MM.1S (cell line): ENCODE results near the gene HBE1.

Experiments used
- DNase-seq: peaks from one replicate; pipeline ENCODE4 v3.0.0-alpha.2; 2015
- H2AFZ ChIP-seq: fragments of 300-600 bp; sonication (generic); 2 replicates; pipeline ENCODE4 v1.6.0; 2016; ENCODE audit warnings: antibody characterized with exemption, low read length
- H3F3A ChIP-seq: fragments of 300-600 bp; sonication (generic); 2 replicates; pipeline ENCODE4 v1.6.1; 2016; ENCODE audit warnings: mild to moderate bottlenecking, antibody characterized with exemption, low read length, moderate library complexity, mixed read lengths; ENCODE audit not compliant: insufficient read depth
- H3K27ac ChIP-seq: fragments of 300-600 bp; sonication (generic); 2 replicates; pipeline ENCODE4 v1.5.1; 2016; ENCODE audit warnings: mild to moderate bottlenecking, low read length
- H3K27me3 ChIP-seq: fragments of 300-600 bp; sonication (generic); replicated peaks from 2 replicates; pipeline ENCODE4 v1.6.0; 2016; ENCODE audit warnings: low read length; ENCODE audit not compliant: insufficient read depth
- H3K36me3 ChIP-seq: fragments of 300-600 bp; sonication (generic); replicated peaks from 2 replicates; pipeline ENCODE4 v1.6.1; 2016; ENCODE audit warnings: mild to moderate bottlenecking, low read length, mixed read lengths; ENCODE audit not compliant: insufficient read depth
- H3K4me1 ChIP-seq: fragments of 300-600 bp; sonication (generic); 2 replicates; pipeline ENCODE4 v1.6.1; 2016; ENCODE audit warnings: low read length, mixed read lengths
- H3K4me2 ChIP-seq: fragments of 300-600 bp; sonication (generic); 2 replicates; pipeline ENCODE4 v1.6.0; 2016; ENCODE audit warnings: low read depth, low read length
- H3K4me3 ChIP-seq: fragments of 300-600 bp; sonication (generic); 2 replicates; pipeline ENCODE4 v1.5.1; 2016; ENCODE audit warnings: low read length, mixed read lengths
- H3K79me2 ChIP-seq: fragments of 300-600 bp; sonication (generic); 2 replicates; pipeline ENCODE4 v1.6.1; 2016; ENCODE audit warnings: mixed run types, low read length, mixed read lengths
- H3K9ac ChIP-seq: fragments of 300-600 bp; sonication (generic); 2 replicates; pipeline ENCODE4 v1.6.1; 2016; ENCODE audit warnings: low read length, mixed read lengths
- H3K9me2 ChIP-seq: fragments of 300-600 bp; sonication (generic); replicated peaks from 2 replicates; pipeline ENCODE4 v1.6.1; 2016; ENCODE audit warnings: mild to moderate bottlenecking, low read length, mixed read lengths; ENCODE audit not compliant: insufficient read depth
- H3K9me3 ChIP-seq: fragments of 300-600 bp; sonication (generic); replicated peaks from 2 replicates; pipeline ENCODE4 v1.6.1; 2016; ENCODE audit warnings: mild to moderate bottlenecking, low read length, mixed read lengths; ENCODE audit not compliant: insufficient read depth
- H4K20me1 ChIP-seq: fragments of 300-600 bp; sonication (generic); 2 replicates; pipeline ENCODE4 v1.6.1; 2016; ENCODE audit warnings: mild to moderate bottlenecking, low read length, moderate library complexity, mixed read lengths; ENCODE audit not compliant: insufficient read depth
- CTCF ChIP-seq: fragments of 300-600 bp; sonication (generic); IDR thresholded peaks from 2 replicates; pipeline ENCODE4 v1.5.1; 2016; ENCODE audit warnings: antibody characterized with exemption, low read length, mixed read lengths
- EZH2 ChIP-seq: fragments of 300-600 bp; sonication (generic); optimal IDR thresholded peaks from 2 replicates; pipeline ENCODE3; 2017; ENCODE audit warnings: low read depth, mild to moderate bottlenecking, antibody characterized with exemption, low read length, mixed read lengths
- EZH2phosphoT487 ChIP-seq: fragments of 300-600 bp; sonication (generic); IDR thresholded peaks from 2 replicates; pipeline ENCODE4 v1.6.1; 2018; ENCODE audit warnings: antibody characterized with exemption, low read length

Gene HBE1

DNA sequence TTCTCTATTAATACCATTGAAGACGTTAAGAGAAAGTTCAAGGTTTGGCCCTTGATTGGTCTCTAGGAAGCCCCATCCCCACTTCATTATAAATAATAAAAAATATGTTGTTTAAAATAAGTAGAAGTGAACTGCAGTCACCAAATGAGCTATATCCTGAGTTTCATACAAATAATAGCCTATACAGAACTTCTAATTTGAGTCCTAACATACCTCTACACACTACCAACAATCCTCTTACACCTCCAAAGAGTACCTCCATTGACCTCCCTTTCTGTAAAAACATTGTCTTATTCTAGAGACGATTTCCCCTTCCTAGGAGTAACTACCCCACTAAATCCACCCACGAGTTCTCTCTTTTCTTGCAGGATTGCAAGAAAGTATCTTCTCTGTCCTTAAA lies 28.3 kb downstream of the HBE1 start:
- Histone ChIP-seq H3K9me2 (no peaks in the 10 kb centered on the region), H2AFZ (peak overlapping the region; percentile 46), H3K4me1 (peaks cover 24% of the 10 kb centered on the region), H3K36me3 (no peaks in the 10 kb centered on the region), H3K9ac (no peak overlapping the region), H3K4me2 (peak overlapping the region; percentile 50), H3K27ac (no peak overlapping the region), H3K79me2 (no peaks in the 10 kb centered on the region), H3K4me3 (no peak overlapping the region; the same call in 1 of the 2 replicates), H3K27me3 (no peaks in the 10 kb centered on the region), H3F3A (no peaks in the 10 kb centered on the region), H4K20me1 (no peaks in the 10 kb centered on the region), H3K9me3 (no peaks in the 10 kb centered on the region)
- DNase-seq = no peak
- TF ChIP-seq EZH2phosphoT487 (no peak), EZH2 (no peak), CTCF (no peak)

DNA sequence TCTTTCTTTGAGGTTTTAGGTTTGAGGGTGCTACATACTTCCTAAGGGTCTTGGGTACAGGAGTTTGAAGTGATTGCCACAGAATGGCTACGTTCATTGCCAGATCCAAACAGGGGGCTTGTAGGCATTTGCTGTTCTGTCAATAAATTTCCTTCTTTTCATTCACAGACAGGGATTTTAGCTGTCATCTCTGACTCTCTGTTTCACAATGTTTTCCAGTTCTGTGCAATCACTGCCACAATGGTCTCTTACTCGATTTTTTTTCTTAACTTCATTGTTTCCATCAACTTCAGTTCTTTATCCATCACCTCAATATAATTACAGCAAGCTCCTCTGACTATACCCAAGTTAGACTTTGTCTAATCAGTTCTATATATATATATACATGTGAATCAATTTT lies 29.3 kb downstream of the HBE1 start:
- no peaks in the 10 kb centered on the region for H3K27me3 ChIP-seq
- H4K20me1 ChIP-seq = no peaks in the 10 kb centered on the region
- no peaks in the 10 kb centered on the region for H3F3A ChIP-seq
- no peak overlapping the region for H3K4me2 ChIP-seq
- no peaks in the 10 kb centered on the region for H3K36me3 ChIP-seq
- peaks cover 26% of the 10 kb centered on the region for H3K4me1 ChIP-seq
- no peak for DNase-seq
- H3K4me3 ChIP-seq = no peak overlapping the region
- H3K79me2 ChIP-seq = no peaks in the 10 kb centered on the region
- TF ChIP-seq EZH2 (no peak), EZH2phosphoT487 (no peak), CTCF (no peak)
- no peak overlapping the region for H3K9ac ChIP-seq
- H3K9me2 ChIP-seq = no peaks in the 10 kb centered on the region
- no peak overlapping the region for H2AFZ ChIP-seq
- no peak overlapping the region for H3K27ac ChIP-seq
- no peaks in the 10 kb centered on the region for H3K9me3 ChIP-seq

GRCh38 chr11:5240056-5240455 lies 29.7 kb downstream of the HBE1 start:
- TF ChIP-seq EZH2phosphoT487 (no peak), CTCF (no peak), EZH2 (no peak)
- Histone ChIP-seq H3K4me2 (no peak overlapping the region), H3K4me1 (peaks cover 30% of the 10 kb centered on the region), H3K36me3 (no peaks in the 10 kb centered on the region), H4K20me1 (no peaks in the 10 kb centered on the region), H2AFZ (no peak overlapping the region), H3F3A (no peaks in the 10 kb centered on the region), H3K9me3 (no peaks in the 10 kb centered on the region), H3K9ac (no peak overlapping the region), H3K9me2 (no peaks in the 10 kb centered on the region), H3K79me2 (no peaks in the 10 kb centered on the region), H3K27me3 (no peaks in the 10 kb centered on the region), H3K27ac (no peak overlapping the region), H3K4me3 (no peak overlapping the region)
- DNase-seq = no peak
